HepG2 (cell line): ENCODE results near the gene DNAJC7. TPM values are rescaled to one million over a fixed set of nuclear protein-coding genes. Genes with fewer than 3 reads are reported as not detected.

ENCODE experiments used
- ATF2 ChIP-seq: sonication (generic); formaldehyde crosslinking; IDR thresholded peaks from 2 replicates; pipeline ENCODE4 v1.4.0; 2020; ENCODE audit warnings: missing genetic modification reagents
- BHLHE40 ChIP-seq: IDR thresholded peaks from 2 replicates; pipeline ENCODE4 v1.6.1; 2011; ENCODE audit warnings: low read length, improper control_type of control experiment
- ETV6 ChIP-seq: sonication (generic); formaldehyde crosslinking; conservative IDR thresholded peaks from 2 replicates; pipeline ENCODE4 v1.4.0; 2020; ENCODE audit warnings: missing genetic modification reagents
- EZH2 ChIP-seq: conservative IDR thresholded peaks from 2 replicates; pipeline ENCODE4 v1.6.1; 2012; ENCODE audit warnings: mild to moderate bottlenecking, low read depth, low read length, moderate library complexity
- FUBP1 ChIP-seq: sonication (generic); formaldehyde crosslinking; IDR thresholded peaks from 2 replicates; pipeline ENCODE4 v1.5.1; 2020; ENCODE audit warnings: missing genetic modification reagents, mild to moderate bottlenecking, borderline replicate concordance
- KAT8 ChIP-seq: IDR thresholded peaks from 2 replicates; pipeline ENCODE4 v1.6.1; 2016; ENCODE audit warnings: missing genetic modification reagents, missing compliant biosample characterization
- KIAA2018 ChIP-seq: sonication (generic); formaldehyde crosslinking; IDR thresholded peaks from 2 replicates; pipeline ENCODE4 v1.5.0; 2020; ENCODE audit warnings: mild to moderate bottlenecking, missing genetic modification reagents, borderline replicate concordance
- MIER3 ChIP-seq: IDR thresholded peaks from 2 replicates; pipeline ENCODE4 v1.6.1; 2016; ENCODE audit warnings: missing compliant biosample characterization, borderline replicate concordance
- MLX ChIP-seq: IDR thresholded peaks from 2 replicates; pipeline ENCODE4 v1.6.1; 2016
- ZBTB38 ChIP-seq: sonication (generic); formaldehyde crosslinking; IDR thresholded peaks from 2 replicates; pipeline ENCODE4 v1.5.1; 2020; ENCODE audit warnings: mild to moderate bottlenecking, missing genetic modification reagents
- ZFP82 ChIP-seq: sonication (generic); formaldehyde crosslinking; IDR thresholded peaks from 2 replicates; pipeline ENCODE4 v1.5.1; 2020; ENCODE audit warnings: mild to moderate bottlenecking, missing genetic modification reagents, borderline replicate concordance
- ZFY ChIP-seq: sonication (generic); formaldehyde crosslinking; IDR thresholded peaks from 2 replicates; pipeline ENCODE4 v1.4.0; 2020; ENCODE audit warnings: missing genetic modification reagents
- ZNF251 ChIP-seq: sonication (generic); formaldehyde crosslinking; IDR thresholded peaks from 2 replicates; pipeline ENCODE4 v1.9.0; 2021; ENCODE audit warnings: mild to moderate bottlenecking, missing genetic modification reagents
- ZNF317 ChIP-seq: sonication (generic); formaldehyde crosslinking; IDR thresholded peaks from 2 replicates; pipeline ENCODE4 v1.5.0; 2020; ENCODE audit warnings: mild to moderate bottlenecking, missing genetic modification reagents
- ZNF335 ChIP-seq: sonication (generic); formaldehyde crosslinking; IDR thresholded peaks from 2 replicates; pipeline ENCODE4 v1.4.0; 2020; ENCODE audit warnings: missing genetic modification reagents
- ZNF510 ChIP-seq: sonication (generic); formaldehyde crosslinking; IDR thresholded peaks from 2 replicates; pipeline ENCODE4 v1.4.0; 2020; ENCODE audit warnings: low read depth, mild to moderate bottlenecking, missing genetic modification reagents
- ZNF580 ChIP-seq: IDR thresholded peaks from 2 replicates; pipeline ENCODE4 v1.6.1; 2016; ENCODE audit warnings: low read depth, borderline replicate concordance
- ZSCAN22 ChIP-seq: sonication (generic); formaldehyde crosslinking; IDR thresholded peaks from 2 replicates; pipeline ENCODE4 v1.4.0; 2020; ENCODE audit warnings: mild to moderate bottlenecking, missing genetic modification reagents
- polyA plus RNA-seq, 8 experiments: library from polyadenylated mRNA; depleted of rRNA in 3 of 8; stranded (reverse) in 7 of 8; unstranded in 1 of 8; fragments of >200 nt; fragmentation: Illumina TruSeq in 4 of 8; extraction: Trizol in 4 of 8; gene quantifications; 2 replicates each; pipeline versions ENCODE4 v1.2.1 to v1.2.3, GENCODE V29; 2011 to 2016; ENCODE audit warnings: low read depth in 4 of 8, missing spikeins in 1 of 8, mixed read lengths in 1 of 8; ENCODE audit not compliant: insufficient read depth in 1 of 8
- total RNA-seq, 5 experiments: library from RNA; depleted of rRNA; stranded (reverse); fragments of >200 nt; fragmentation: Illumina TruSeq; extraction: Trizol; gene quantifications; 2 replicates each; pipeline ENCODE4 v1.2.3, GENCODE V29; 2016; ENCODE audit warnings: low read depth in 1 of 5

DNAJC7 gene
- total and polyA plus RNA-seq, 2 of the 13 experiments (the other 11 are each of a cell fraction or from before 2014, with no cell fraction given), result 47.7 to 132 TPM

GRCh38 chr17:41962768-41963434 lies 54.3 kb downstream of the DNAJC7 start (continued):
- TF ChIP-seq ZBTB38 (CRISPR knock-in tag) (no peak), ZNF510 (no peak), MLX (CRISPR knock-in tag) (no peak), ATF2 (CRISPR knock-in tag) (no peak), EZH2 (peak; percentile 53; the same call in 1 of the 2 replicates), ZNF317 (CRISPR knock-in tag) (no peak), MIER3 (0 out of 2 replicates have a peak, but pooled peaks have one; percentile 70), KIAA2018 (CRISPR knock-in tag) (no peak), ZNF335 (CRISPR knock-in tag) (no peak), ZFY (CRISPR knock-in tag) (no peak), ZSCAN22 (CRISPR knock-in tag) (no peak), ZNF251 (CRISPR knock-in tag) (no peak), KAT8 (CRISPR knock-in tag) (0 out of 2 replicates have a peak, but pooled peaks have one; percentile 27), FUBP1 (no peak), BHLHE40 (no peak), ZFP82 (no peak), ZNF580 (0 out of 2 replicates have a peak, but pooled peaks have one; percentile 26), ETV6 (CRISPR knock-in tag) (no peak)
